Raji (cell line): ENCODE results near the gene GLB1L3.

Experiments used
- POLR2A ChIP-seq: IDR thresholded peaks from 2 replicates; pipeline ENCODE4 v1.6.1; 2011; ENCODE audit warnings: low read depth, low read length, control low read depth; ENCODE audit not compliant: insufficient read depth

Gene GLB1L3

GRCh38 chr11:134282121-134283045 is 6.2 kb downstream of the GLB1L3 start:
- no peak for TF ChIP-seq POLR2A

GRCh38 chr11:134283461-134284230 is 7.5 kb downstream of the GLB1L3 start:
- no peak for TF ChIP-seq POLR2A

GRCh38 chr11:134287561-134287960 is 11.4 kb downstream of the GLB1L3 start:
- no peak for TF ChIP-seq POLR2A

GRCh38 chr11:134288486-134288885 is 12.3 kb downstream of the GLB1L3 start:
- no peak for TF ChIP-seq POLR2A

GRCh38 chr11:134289167-134289566 is 13.0 kb downstream of the GLB1L3 start:
- TF ChIP-seq POLR2A = no peak

- TF ChIP-seq POLR2A = no peak
Observed at GRCh38 chr11:134289789-134290188, 13.6 kb downstream of the GLB1L3 start.

GRCh38 chr11:134290646-134291045 is 14.5 kb downstream of the GLB1L3 start:
- TF ChIP-seq POLR2A = no peak

- TF ChIP-seq POLR2A = no peak
Observed at GRCh38 chr11:134291196-134291595, 15.0 kb downstream of the GLB1L3 start.

GRCh38 chr11:134292661-134293060 is 16.5 kb downstream of the GLB1L3 start:
- no peak for TF ChIP-seq POLR2A

- no peak for TF ChIP-seq POLR2A
Observed at GRCh38 chr11:134293119-134294113, 17.2 kb downstream of the GLB1L3 start.

- TF ChIP-seq POLR2A = no peak
Observed at GRCh38 chr11:134294664-134295063, 18.5 kb downstream of the GLB1L3 start.

GRCh38 chr11:134312223-134312622 is 36.0 kb downstream of the GLB1L3 start:
- TF ChIP-seq POLR2A = no peak

GRCh38 chr11:134312807-134313206 is 36.6 kb downstream of the GLB1L3 start:
- TF ChIP-seq POLR2A = no peak

GRCh38 chr11:134313379-134313778 is 37.2 kb downstream of the GLB1L3 start:
- no peak for TF ChIP-seq POLR2A
